ENCODE data around the gene CSTF3. TPM values are rescaled to one million over a fixed set of nuclear protein-coding genes. Genes with fewer than 3 reads are reported as not detected.

Gene CSTF3
- total and polyA plus RNA-seq, 2 experiments from 2014 or later: 25.8 to 75.5 TPM

DNA sequence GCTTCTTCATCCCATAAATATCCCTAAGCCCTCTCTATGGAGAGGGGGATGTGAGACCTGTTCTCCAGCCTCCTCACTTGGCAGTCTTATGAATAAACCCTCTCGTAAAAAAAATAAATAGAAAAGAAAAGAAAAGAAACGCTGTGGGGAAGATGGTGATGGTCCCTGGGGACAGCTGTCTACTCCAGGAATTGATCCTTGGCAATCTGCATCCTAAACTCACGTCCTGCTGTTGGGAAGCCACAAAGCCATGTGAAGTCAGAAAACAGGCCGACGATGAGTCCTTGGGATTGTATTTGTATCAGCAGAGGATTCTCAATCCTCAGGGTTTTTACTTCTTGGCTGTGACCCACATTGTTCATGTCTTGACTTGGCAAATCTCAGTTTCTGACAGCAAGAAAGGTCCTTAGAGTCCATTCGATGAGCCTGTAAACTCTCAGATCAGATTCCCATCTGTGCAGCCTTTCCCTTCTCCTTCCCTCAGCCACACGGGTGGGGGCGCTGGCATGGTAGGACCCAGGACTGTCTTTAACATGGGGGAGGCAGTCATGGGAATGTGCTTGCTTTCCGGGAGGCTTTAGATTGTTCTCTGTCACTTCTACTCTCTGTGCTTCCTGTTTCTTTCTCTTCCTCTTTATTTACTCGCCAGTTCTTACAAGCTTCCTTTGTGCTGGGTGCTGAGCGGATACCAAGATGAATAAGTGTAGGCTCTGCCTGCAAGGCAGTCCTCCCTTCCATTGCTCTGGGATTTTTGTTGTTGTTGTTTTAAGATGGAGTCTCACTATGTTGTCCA lies 97.1 kb downstream of the CSTF3 start:
- H3K36me3 ChIP-seq: peaks cover 4% of the 10 kb centered on the region
- DNase-seq (ENCODE audit: low read depth in 1 of 2, low spot score in 1 of 2): peak in 1 of 2 donors; percentile 11
- TF ChIP-seq, protein P1, sequence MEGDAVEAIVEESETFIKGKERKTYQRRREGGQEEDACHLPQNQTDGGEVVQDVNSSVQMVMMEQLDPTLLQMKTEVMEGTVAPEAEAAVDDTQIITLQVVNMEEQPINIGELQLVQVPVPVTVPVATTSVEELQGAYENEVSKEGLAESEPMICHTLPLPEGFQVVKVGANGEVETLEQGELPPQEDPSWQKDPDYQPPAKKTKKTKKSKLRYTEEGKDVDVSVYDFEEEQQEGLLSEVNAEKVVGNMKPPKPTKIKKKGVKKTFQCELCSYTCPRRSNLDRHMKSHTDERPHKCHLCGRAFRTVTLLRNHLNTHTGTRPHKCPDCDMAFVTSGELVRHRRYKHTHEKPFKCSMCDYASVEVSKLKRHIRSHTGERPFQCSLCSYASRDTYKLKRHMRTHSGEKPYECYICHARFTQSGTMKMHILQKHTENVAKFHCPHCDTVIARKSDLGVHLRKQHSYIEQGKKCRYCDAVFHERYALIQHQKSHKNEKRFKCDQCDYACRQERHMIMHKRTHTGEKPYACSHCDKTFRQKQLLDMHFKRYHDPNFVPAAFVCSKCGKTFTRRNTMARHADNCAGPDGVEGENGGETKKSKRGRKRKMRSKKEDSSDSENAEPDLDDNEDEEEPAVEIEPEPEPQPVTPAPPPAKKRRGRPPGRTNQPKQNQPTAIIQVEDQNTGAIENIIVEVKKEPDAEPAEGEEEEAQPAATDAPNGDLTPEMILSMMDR (IDR thresholded peaks at IDR 0.05; ENCODE audit: low read depth, low read length): no peak
- H3K4me3 ChIP-seq: no peak overlapping the region
- H3K27ac ChIP-seq: no peak overlapping the region
- no peaks in the 10 kb centered on the region for H3K27me3 ChIP-seq
- no peaks in the 10 kb centered on the region for H3K4me1 ChIP-seq (ENCODE audit: low read depth)
- H3K9me3 ChIP-seq (ENCODE audit: low read depth): no peaks in the 10 kb centered on the region

DNA sequence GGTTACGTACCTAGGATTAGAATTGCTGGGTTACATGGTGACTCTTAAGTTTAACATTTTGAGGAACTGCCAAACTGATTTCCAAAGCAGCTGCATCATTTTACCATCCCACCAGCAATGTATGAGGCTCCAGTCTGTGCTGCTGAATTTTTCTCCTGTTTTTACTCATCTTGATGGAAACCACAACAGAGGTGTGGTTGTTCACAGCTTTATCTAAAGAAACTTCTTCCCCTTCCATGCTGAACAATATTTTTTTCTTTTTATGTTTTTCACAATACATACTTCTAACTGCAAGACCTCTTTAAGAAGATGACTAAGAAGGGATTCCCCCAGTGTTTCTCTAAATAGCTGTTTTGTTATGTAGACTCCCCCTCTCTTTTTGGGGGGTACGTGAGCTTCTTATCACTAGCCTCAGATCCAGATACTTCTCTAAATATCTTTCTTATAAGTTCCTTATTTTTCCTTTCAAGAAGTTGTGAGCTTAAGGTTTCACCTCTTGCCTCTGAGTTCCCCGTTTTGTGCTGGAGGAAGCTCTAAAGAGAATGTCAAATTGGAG lies 97.9 kb downstream of the CSTF3 start:
- H3K27ac ChIP-seq: no peak overlapping the region
- peaks cover 10% of the 10 kb centered on the region for H3K36me3 ChIP-seq
- H3K4me1 ChIP-seq (ENCODE audit: low read depth): no peaks in the 10 kb centered on the region

DNA sequence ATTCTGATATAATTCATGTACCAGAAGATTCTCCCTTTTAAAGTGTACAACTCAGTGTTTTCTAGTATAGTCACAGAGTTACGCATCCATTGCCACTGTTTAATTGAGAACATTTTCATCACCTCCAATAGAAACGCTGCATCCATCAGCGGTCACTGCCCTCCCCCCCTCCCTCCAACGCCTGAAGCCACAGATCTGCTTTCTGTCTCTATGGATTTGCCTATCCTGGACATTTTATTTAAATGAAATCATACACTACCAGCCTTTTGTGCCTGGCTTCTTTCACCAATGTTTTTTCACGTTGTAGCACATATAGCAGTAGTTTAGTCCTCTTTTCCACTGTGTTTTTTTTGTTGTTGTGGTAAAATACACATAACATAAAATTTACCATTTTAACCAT lies 99.1 kb downstream of the CSTF3 start:
- peak in 1 of 2 donors; percentile 37 for DNase-seq (ENCODE audit: low read depth in 1 of 2, low spot score in 1 of 2)
- Histone ChIP-seq H3K36me3 (peaks cover 13% of the 10 kb centered on the region), H3K4me1 (ENCODE audit: low read depth) (no peaks in the 10 kb centered on the region), H3K4me3 (no peak overlapping the region), H3K27me3 (no peaks in the 10 kb centered on the region), H3K27ac (no peak overlapping the region), H3K9me3 (ENCODE audit: low read depth) (no peaks in the 10 kb centered on the region)
- TF ChIP-seq, protein P1 (IDR thresholded peaks at IDR 0.05; ENCODE audit: low read depth, low read length): no peak

More for the DNA sequence above, 97.9 kb downstream of the CSTF3 start:
- Histone ChIP-seq H3K4me3 (no peak overlapping the region), H3K27me3 (no peaks in the 10 kb centered on the region), H3K9me3 (ENCODE audit: low read depth) (no peaks in the 10 kb centered on the region)
- peak in 1 of 2 donors; percentile 41 for DNase-seq (ENCODE audit: low read depth in 1 of 2, low spot score in 1 of 2)
- TF ChIP-seq, protein P1 (IDR thresholded peaks at IDR 0.05; ENCODE audit: low read depth, low read length): no peak

DNA sequence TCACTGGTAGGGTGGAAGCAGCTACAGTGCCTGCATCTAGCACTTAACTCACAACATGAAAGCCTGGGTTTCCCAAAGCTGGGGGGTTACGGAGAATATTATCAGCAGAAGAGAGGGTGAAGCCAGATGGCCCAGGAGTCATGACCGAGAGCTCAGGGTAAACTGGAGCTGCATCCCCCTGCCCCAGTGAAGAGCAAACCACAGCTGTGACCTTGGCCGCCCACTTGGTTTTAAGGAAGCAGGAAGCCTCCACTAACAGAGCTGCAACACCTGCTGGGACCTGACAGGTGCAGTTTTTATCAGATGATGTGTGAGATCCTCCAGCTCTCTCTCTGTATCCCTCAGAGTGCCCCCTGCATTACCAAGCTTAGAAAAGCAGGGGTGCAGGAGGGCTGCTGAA lies 101.0 kb downstream of the CSTF3 start:
- TF ChIP-seq, protein P1 (IDR thresholded peaks at IDR 0.05; ENCODE audit: low read depth, low read length): no peak
- H3K27me3 ChIP-seq: no peaks in the 10 kb centered on the region
- H3K27ac ChIP-seq: no peak overlapping the region
- no peaks in the 10 kb centered on the region for H3K9me3 ChIP-seq (ENCODE audit: low read depth)
- H3K4me3 ChIP-seq: no peak overlapping the region
- no peak for DNase-seq (ENCODE audit: low read depth in 1 of 2, low spot score in 1 of 2)
- peaks cover 13% of the 10 kb centered on the region for H3K36me3 ChIP-seq
- no peaks in the 10 kb centered on the region for H3K4me1 ChIP-seq (ENCODE audit: low read depth)

DNA sequence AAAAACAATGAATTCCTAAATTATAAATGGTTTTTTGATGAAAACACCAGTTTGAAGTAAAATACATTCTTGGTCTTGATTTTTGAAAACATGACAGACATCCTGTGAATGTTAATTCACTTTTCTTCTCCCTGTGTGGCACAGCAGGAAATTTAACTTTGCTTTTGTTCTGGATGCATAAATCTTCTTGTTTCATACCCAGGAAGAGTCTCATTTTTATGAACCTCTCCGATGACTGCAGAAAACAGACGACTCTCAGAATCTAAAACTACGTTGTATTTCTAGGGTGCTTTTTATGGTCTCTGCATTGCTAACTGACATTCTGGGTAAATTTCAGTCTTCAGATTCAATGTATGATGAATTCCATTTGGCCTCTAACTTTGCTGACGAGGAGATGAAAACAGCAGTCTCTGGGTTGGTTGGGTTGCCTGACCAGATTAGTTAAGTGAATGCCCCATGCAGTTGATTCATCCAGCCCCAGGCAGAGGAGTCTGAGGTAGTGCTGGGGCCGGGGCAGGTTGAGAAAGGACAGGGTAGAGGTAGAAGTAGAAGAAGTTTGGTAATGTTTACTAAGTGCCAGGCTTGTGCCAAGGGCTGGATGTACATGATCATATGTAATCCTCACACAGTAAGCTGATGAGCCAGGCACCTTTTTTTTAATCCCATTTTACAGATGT lies 101.8 kb downstream of the CSTF3 start:
- Histone ChIP-seq H3K9me3 (ENCODE audit: low read depth) (no peaks in the 10 kb centered on the region), H3K27ac (no peak overlapping the region), H3K36me3 (peaks cover 13% of the 10 kb centered on the region), H3K4me1 (ENCODE audit: low read depth) (no peaks in the 10 kb centered on the region), H3K4me3 (no peak overlapping the region), H3K27me3 (no peaks in the 10 kb centered on the region)
- no peak for DNase-seq (ENCODE audit: low read depth in 1 of 2, low spot score in 1 of 2)
- TF ChIP-seq, protein P1 (IDR thresholded peaks at IDR 0.05; ENCODE audit: low read depth, low read length): no peak
